HG03457 (cell line): ENCODE results near the gene MFRP.

ENCODE experiments used
- ATAC-seq: cut with Tn5 transposase; IDR thresholded peaks from one replicate; pipeline ENCODE4 v1.9.1; 2021; ENCODE audit warnings: moderate number of reproducible peaks; ENCODE audit not compliant: unreplicated experiment

Gene MFRP

GRCh38 chr11:119298726-119299125, 47.8 kb downstream of the MFRP start:
- ATAC-seq, result no peak

GRCh38 chr11:119297938-119298337, 48.6 kb downstream of the MFRP start:
- ATAC-seq, result no peak

GRCh38 chr11:119295178-119295577, 51.3 kb downstream of the MFRP start:
- no peak for ATAC-seq

- no peak for ATAC-seq
Observed at GRCh38 chr11:119293461-119293860, 53.0 kb downstream of the MFRP start.

- ATAC-seq, result no peak
Observed at GRCh38 chr11:119290894-119291497, 55.5 kb downstream of the MFRP start.
